ENCODE results near the gene SKI. TPM values are rescaled to one million over a fixed set of nuclear protein-coding genes. Genes with fewer than 3 reads are reported as not detected.

The SKI gene
- total RNA-seq, 2 donors from 2014 or later, result 46.2 to 114 TPM

DNA sequence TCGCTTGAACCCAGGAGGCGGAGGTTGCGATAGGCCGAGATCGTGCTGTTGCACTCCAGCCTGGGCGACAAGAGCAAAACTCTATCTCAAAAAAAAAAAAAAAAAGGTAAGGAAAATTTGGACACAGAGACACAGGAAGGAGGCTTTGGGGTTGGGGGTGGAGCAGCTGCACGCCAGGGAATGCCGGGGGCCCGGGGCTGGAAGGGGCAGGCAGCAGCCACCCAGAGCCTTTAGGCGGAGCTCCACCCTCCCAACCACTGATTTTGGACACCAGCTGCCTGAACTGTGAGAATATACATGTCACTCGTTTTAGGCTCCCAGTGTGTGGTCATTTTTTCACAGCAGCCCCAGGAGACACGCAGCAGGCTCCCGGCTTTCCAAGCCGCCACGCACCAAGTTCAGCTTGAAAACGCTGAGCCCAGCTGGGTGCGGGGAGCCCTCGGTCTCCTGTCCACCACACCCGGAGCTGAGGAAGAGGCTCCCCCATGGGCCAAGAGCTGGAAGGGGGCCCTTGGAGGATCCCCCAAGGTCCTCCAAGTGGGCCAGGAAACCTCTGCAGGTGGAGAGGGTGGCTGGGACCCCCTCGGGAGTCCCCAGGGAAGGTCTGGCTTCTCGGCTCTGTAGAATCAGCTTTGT, 27.7 kb upstream of the SKI start:
- H3K27me3 ChIP-seq (replicated peaks; ENCODE audit: insufficient read depth), result no peaks in the 10 kb centered on the region
- H3K36me3 ChIP-seq, result no peaks in the 10 kb centered on the region
- intact Hi-C loops (cut with DNase I), result no loop called here
- WGBS, result 82% methylated on average over 21 of the region's 21 CpGs
- no peak for DNase-seq (ENCODE audit: low spot score)
- H3K9me3 ChIP-seq, result no peaks in the 10 kb centered on the region
- H3K27ac ChIP-seq, result no peak overlapping the region
- no peak for TF ChIP-seq POLR2A (IDR thresholded peaks at IDR 0.05)
- TF ChIP-seq, protein P1, sequence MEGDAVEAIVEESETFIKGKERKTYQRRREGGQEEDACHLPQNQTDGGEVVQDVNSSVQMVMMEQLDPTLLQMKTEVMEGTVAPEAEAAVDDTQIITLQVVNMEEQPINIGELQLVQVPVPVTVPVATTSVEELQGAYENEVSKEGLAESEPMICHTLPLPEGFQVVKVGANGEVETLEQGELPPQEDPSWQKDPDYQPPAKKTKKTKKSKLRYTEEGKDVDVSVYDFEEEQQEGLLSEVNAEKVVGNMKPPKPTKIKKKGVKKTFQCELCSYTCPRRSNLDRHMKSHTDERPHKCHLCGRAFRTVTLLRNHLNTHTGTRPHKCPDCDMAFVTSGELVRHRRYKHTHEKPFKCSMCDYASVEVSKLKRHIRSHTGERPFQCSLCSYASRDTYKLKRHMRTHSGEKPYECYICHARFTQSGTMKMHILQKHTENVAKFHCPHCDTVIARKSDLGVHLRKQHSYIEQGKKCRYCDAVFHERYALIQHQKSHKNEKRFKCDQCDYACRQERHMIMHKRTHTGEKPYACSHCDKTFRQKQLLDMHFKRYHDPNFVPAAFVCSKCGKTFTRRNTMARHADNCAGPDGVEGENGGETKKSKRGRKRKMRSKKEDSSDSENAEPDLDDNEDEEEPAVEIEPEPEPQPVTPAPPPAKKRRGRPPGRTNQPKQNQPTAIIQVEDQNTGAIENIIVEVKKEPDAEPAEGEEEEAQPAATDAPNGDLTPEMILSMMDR (IDR thresholded peaks at IDR 0.05), result no peak
- TF ChIP-seq POLR2AphosphoS5 (IDR thresholded peaks at IDR 0.05), result no peak
- no peak overlapping the region for H3K4me3 ChIP-seq
- H3K4me1 ChIP-seq (replicated peaks), result peaks cover 7% of the 10 kb centered on the region

DNA sequence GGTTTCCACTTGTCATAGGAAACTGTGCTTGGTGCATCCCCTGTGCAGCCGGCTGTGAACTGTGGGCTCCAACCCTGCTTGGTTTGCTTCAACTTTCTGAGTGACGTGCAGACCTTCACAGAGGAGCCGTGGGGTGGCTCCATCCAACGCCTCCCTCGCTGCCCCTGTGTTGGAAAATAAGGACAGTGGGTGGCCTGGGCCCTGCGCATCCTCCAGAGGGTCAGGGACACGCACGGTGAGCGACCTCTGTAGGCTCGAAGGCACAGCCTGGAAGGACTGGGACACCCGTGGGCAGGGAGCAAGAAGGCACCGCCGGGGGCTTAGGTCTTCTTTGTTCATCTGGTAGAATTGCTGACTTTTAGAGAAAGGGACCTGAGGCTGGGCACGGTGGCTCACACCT, 27.1 kb upstream of the SKI start:
- no peak for DNase-seq (ENCODE audit: low spot score)
- intact Hi-C loops (cut with DNase I), result no loop called here
- Histone ChIP-seq H3K4me3 (no peak overlapping the region), H3K4me1 (replicated peaks) (peaks cover 4% of the 10 kb centered on the region), H3K27ac (no peak overlapping the region), H3K27me3 (replicated peaks; ENCODE audit: insufficient read depth) (no peaks in the 10 kb centered on the region), H3K9me3 (no peaks in the 10 kb centered on the region), H3K36me3 (no peaks in the 10 kb centered on the region)
- TF ChIP-seq, protein P1 (IDR thresholded peaks at IDR 0.05), result no peak
- TF ChIP-seq POLR2AphosphoS5 (IDR thresholded peaks at IDR 0.05), result no peak
- no peak for TF ChIP-seq POLR2A (IDR thresholded peaks at IDR 0.05)
- WGBS, result 91% methylated on average over 13 of the region's 14 CpGs

DNA sequence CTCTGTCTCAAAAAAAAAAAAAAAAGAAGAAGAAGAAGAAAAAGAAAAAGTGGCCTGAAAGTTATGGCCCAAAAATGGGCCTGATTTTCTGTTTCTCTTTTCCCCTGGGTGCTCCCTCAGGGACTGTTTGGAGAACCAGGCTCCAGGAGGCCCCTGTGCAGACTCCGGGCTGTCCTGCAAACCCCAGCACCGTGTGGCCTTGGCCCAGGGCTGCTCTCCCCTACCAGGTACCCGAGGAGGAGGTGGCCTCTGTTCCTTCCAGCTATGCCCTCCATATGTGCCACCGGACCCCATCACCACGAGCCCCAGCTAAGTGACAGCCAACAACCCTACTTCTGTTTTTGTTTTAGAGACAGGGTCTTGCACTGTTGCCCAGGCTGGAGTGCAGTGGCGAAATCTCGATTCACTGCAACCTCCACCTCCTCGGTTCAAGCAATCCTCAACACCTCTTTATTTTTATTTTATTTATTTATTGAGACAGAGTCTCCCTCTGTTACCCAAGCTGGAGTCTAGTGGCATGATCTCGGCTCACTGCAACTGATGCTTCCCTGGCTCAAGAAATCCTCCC, 26.0 kb upstream of the SKI start:
- H3K4me3 ChIP-seq, result no peak overlapping the region
- intact Hi-C loops (cut with DNase I), result no loop called here
- TF ChIP-seq, protein P1 (IDR thresholded peaks at IDR 0.05), result no peak
- no peak for TF ChIP-seq POLR2AphosphoS5 (IDR thresholded peaks at IDR 0.05)
- no peak for TF ChIP-seq POLR2A (IDR thresholded peaks at IDR 0.05)
- no peaks in the 10 kb centered on the region for H3K27me3 ChIP-seq (replicated peaks; ENCODE audit: insufficient read depth)
- H3K27ac ChIP-seq, result no peak overlapping the region
- no peak for DNase-seq (ENCODE audit: low spot score)
- peaks cover 4% of the 10 kb centered on the region for H3K4me1 ChIP-seq (replicated peaks)
- H3K36me3 ChIP-seq, result no peaks in the 10 kb centered on the region
- 89% methylated on average over 9 of the region's 9 CpGs for WGBS
- H3K9me3 ChIP-seq, result no peaks in the 10 kb centered on the region

DNA sequence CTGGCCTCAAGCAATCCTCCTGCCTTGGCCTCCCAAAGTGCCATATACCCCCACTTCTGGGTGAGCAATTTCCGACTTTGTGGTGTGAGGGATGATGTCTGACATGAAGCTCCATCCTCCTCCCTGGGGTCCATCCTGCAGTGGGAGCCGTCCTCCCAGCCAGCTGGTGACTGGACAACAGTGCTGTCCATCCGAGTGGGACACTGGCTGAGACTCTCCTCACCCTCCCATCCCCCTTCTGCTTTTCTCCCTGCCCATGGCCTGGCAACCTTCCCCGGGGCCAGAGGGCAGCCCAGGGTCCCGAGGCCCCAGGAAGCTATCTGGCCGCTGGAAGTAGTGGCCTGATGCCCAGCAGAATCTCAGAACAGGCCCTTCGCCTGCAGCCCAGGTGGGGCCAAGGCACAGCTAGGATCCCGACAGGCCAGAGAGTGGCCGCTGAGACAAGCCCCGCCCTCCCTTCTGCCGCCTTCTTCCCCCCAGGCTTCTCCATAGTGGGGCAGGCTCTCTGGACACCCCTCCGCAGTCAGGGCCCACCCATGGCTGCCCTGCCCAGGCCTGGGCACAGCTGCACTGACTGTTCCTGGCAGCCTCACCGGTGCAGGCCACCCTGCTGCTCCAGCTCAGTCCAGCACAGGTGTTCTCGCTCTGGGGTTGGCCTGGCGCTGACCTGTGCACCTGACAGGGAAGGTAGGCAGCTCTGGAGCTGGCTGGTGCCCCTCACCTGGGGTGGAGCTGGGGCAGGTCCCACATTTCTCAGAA, 25.1 kb upstream of the SKI start:
- Histone ChIP-seq H3K36me3 (no peaks in the 10 kb centered on the region), H3K9me3 (no peaks in the 10 kb centered on the region), H3K27me3 (replicated peaks; ENCODE audit: insufficient read depth) (no peaks in the 10 kb centered on the region), H3K27ac (no peak overlapping the region), H3K4me3 (no peak overlapping the region), H3K4me1 (replicated peaks) (peaks cover 10% of the 10 kb centered on the region)
- WGBS, result 87% methylated on average over 15 of the region's 15 CpGs
- DNase-seq (ENCODE audit: low spot score), result no peak
- intact Hi-C loops (cut with DNase I), result no loop called here
- TF ChIP-seq POLR2AphosphoS5 (IDR thresholded peaks at IDR 0.05) (no peak), POLR2A (IDR thresholded peaks at IDR 0.05) (no peak)
- TF ChIP-seq, protein P1 (IDR thresholded peaks at IDR 0.05), result no peak

Measured in prostate gland (tissue), 2 donors.